Fibroblast of lung (primary cell): Measurements from ENCODE around the gene UST. TPM values are rescaled to one million over a fixed set of nuclear protein-coding genes. Genes with fewer than 3 reads are reported as not detected.
"Not testable (repeated sequence)": the region's sequence is repeated elsewhere in the genome, so short reads cannot be mapped to it uniquely, and the experiment has no call there.

Experiments
- DNase-seq, 2 donors: peaks; one replicate each; pipeline versions ENCODE4 v3.0.0 to v3.0.0-alpha.2; 2010; ENCODE audit warnings: low read depth in 2 of 2
- H2AFZ ChIP-seq: 2 replicates; pipeline ENCODE4 v1.5.1; 2012; ENCODE audit warnings: low read length, control low read depth, inconsistent platforms
- H3K27ac ChIP-seq: 2 replicates; pipeline ENCODE4 v1.5.1; 2011; ENCODE audit warnings: low read length, control low read depth; ENCODE audit not compliant: insufficient read depth
- H3K27me3 ChIP-seq: 2 replicates; pipeline ENCODE4 v1.5.1; 2011; ENCODE audit warnings: mild to moderate bottlenecking, low read length; ENCODE audit not compliant: control insufficient read depth, insufficient read depth
- H3K36me3 ChIP-seq: 2 replicates; pipeline ENCODE4 v1.5.1; 2011; ENCODE audit warnings: low read length; ENCODE audit not compliant: control insufficient read depth, insufficient read depth
- H3K4me1 ChIP-seq: 2 replicates; pipeline ENCODE4 v1.5.1; 2011; ENCODE audit warnings: low read length; ENCODE audit not compliant: control insufficient read depth, insufficient read depth; ENCODE audit errors: extremely low read depth
- H3K4me2 ChIP-seq: 2 replicates; pipeline ENCODE4 v1.5.1; 2011; ENCODE audit warnings: low read length, control low read depth; ENCODE audit not compliant: insufficient read depth; ENCODE audit errors: extremely low read depth
- H3K4me3 ChIP-seq, 4 experiments: fragments of 200-600 bp in 1 of 4; sonication (generic) in 1 of 4; replicated peaks in 1 of 4; 2 replicates each; pipeline ENCODE4 v1.5.1; 2011 to 2016; ENCODE audit warnings: low read length in 4 of 4, low read depth in 3 of 4, mild to moderate bottlenecking in 3 of 4, control low read depth in 2 of 4, inconsistent platforms in 1 of 4, mixed read lengths in 1 of 4; ENCODE audit not compliant: insufficient read depth in 1 of 4; ENCODE audit errors: control extremely low read depth in 1 of 4
- H3K79me2 ChIP-seq: 2 replicates; pipeline ENCODE4 v1.5.1; 2012; ENCODE audit warnings: mild to moderate bottlenecking, low read length, inconsistent platforms; ENCODE audit not compliant: control insufficient read depth, insufficient read depth
- H3K9ac ChIP-seq: 2 replicates; pipeline ENCODE4 v1.5.1; 2011; ENCODE audit warnings: mild to moderate bottlenecking, low read length, control low read depth; ENCODE audit not compliant: insufficient read depth
- H3K9me3 ChIP-seq: 2 replicates; pipeline ENCODE4 v1.5.1; 2012; ENCODE audit warnings: low read depth, low read length; ENCODE audit not compliant: control insufficient read depth, insufficient read depth
- H4K20me1 ChIP-seq: 2 replicates; pipeline ENCODE4 v1.5.1; 2011; ENCODE audit warnings: low read length; ENCODE audit not compliant: control insufficient read depth, insufficient read depth; ENCODE audit errors: extremely low read depth
- CTCF ChIP-seq, 2 donors: IDR thresholded peaks in 1 of 2; conservative IDR thresholded peaks in 1 of 2; 1 replicate in 1 of 2; 2 replicates in 1 of 2; pipeline ENCODE4 v1.5.1; 2011 to 2012; ENCODE audit warnings: low read length in 2 of 2, control low read depth in 1 of 2, inconsistent platforms in 1 of 2, low read depth in 1 of 2, mild to moderate bottlenecking in 1 of 2
- EZH2 ChIP-seq: IDR thresholded peaks from 2 replicates; pipeline ENCODE4 v1.5.1; 2012; ENCODE audit warnings: low read length, control low read depth, mild to moderate bottlenecking; ENCODE audit errors: missing control alignments
- polyA plus RNA-seq, 2 donors: library from polyadenylated mRNA; depleted of rRNA in 1 of 2; stranded (reverse) in 1 of 2; unstranded in 1 of 2; fragments of >200 nt; gene quantifications; 2 replicates each; pipeline ENCODE4 v1.2.1, GENCODE V29; 2011 to 2012; ENCODE audit warnings: missing spikeins in 1 of 2
- total RNA-seq: library from RNA; depleted of rRNA; stranded (reverse); fragments of >200 nt; gene quantifications from 2 replicates; pipeline ENCODE4 v1.2.1, GENCODE V29; 2014

The UST gene
- total and polyA plus RNA-seq, 2 donors (not counting 1 experiment from before 2014, with no cell fraction given) = 6.8 to 19.5 TPM

DNA sequence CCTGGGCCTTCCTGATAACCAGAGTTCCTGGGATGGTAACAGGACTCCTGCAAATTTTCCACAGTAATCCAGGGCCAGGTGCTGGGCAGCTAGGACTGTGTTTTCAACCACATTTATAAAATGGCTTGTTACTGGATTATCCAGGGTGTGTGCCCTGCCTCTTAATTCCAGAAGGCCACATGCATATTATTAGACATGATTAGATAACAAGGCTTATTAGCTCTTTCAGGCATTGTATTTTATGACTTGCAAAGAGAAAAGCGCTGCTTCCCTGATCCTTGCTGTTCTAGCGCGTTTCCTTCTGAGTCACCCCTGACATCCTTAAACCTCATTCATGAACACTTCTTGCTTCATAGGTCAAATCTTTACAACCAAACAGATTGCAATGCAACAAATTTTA, 208.6 kb downstream of the UST start:
- DNase-seq = peak in 1 of 2 donors; percentile 71
- Histone ChIP-seq H3K79me2 (no peaks in the 10 kb centered on the region), H3K4me3 (no peak overlapping the region), H3K27ac (no peak overlapping the region), H2AFZ (no peak overlapping the region), H3K9ac (no peak overlapping the region), H3K9me3 (no peaks in the 10 kb centered on the region), H3K4me2 (no peak overlapping the region), H3K27me3 (no peaks in the 10 kb centered on the region), H3K36me3 (no peaks in the 10 kb centered on the region), H3K4me1 (no peaks in the 10 kb centered on the region), H4K20me1 (no peaks in the 10 kb centered on the region)
- TF ChIP-seq CTCF (conservative IDR thresholded peaks at IDR 0.05 in 1 of 2, IDR thresholded peaks at IDR 0.05 in 1 of 2; ENCODE audit: low read depth in 1 of 2, low read length in 2 of 2) = no peak
- no peak for TF ChIP-seq EZH2

DNA sequence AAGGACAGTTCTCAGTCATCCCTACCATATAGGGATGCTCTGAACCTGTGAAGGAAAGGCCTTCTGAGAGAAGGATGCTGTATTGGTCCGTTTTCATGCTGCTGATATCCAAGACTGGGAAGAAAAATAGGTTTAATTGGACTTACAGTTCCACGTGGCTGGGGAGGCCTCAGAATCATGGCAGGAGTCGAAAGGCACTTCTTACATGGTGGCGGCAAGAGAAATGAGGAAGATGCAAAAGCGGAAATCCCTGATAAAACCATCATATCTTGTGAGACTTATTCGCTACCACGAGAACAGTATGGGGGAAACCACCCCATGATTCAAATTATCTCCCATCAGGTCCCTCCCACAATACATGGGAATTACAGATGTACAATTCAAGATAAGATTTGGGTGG, 209.3 kb downstream of the UST start:
- H3K27me3 ChIP-seq, DNase-seq, H3K9ac ChIP-seq, H4K20me1 ChIP-seq, H3K27ac ChIP-seq, H3K4me2 ChIP-seq, H3K79me2 ChIP-seq, H3K4me3 ChIP-seq, H2AFZ ChIP-seq, H3K36me3 ChIP-seq, H3K4me1 ChIP-seq, H3K9me3 ChIP-seq: not testable (repeated sequence)

DNA sequence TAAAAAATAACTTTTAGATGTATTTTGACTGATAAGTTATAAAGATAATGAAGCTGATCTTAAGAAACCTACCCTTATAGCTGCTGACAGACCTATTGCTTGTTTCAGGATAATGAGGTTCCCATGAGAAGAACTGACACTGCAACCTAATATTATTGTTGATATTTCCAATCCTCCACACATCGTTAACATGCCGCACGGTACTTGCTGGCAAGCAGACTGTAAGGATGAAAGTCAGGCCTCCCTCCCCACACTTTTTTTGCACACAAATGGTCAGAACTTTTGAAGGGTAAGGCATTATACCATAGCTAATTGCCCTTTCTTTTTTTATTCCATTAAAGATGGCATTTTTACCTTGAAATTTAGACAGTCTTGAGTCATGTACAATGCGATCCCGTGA, 210.9 kb downstream of the UST start:
- Histone ChIP-seq H3K4me3 (no peak overlapping the region), H3K9ac (no peak overlapping the region), H3K4me2 (no peak overlapping the region), H3K79me2 (no peaks in the 10 kb centered on the region), H2AFZ (no peak overlapping the region), H3K9me3 (no peaks in the 10 kb centered on the region), H3K4me1 (no peaks in the 10 kb centered on the region), H3K36me3 (no peaks in the 10 kb centered on the region), H3K27ac (no peak overlapping the region), H3K27me3 (no peaks in the 10 kb centered on the region), H4K20me1 (no peaks in the 10 kb centered on the region)
- TF ChIP-seq CTCF (conservative IDR thresholded peaks at IDR 0.05 in 1 of 2, IDR thresholded peaks at IDR 0.05 in 1 of 2; ENCODE audit: low read depth in 1 of 2, low read length in 2 of 2) = no peak
- no peak for TF ChIP-seq EZH2
- DNase-seq = no peak
